H9 (cell line): ENCODE data around the gene ABCB11. TPM values are rescaled to one million over a fixed set of nuclear protein-coding genes. Genes with fewer than 3 reads are reported as not detected.

Source experiments
- DNase-seq: peaks from one replicate; pipeline ENCODE4 v3.0.0-alpha.2; 2017
- H2AFZ ChIP-seq: one replicate; pipeline ENCODE4 v1.6.1; 2013; ENCODE audit warnings: mild to moderate bottlenecking, low read length, control low read depth, moderate library complexity
- H2AK5ac ChIP-seq: 2 replicates; pipeline ENCODE4 v1.6.1; 2013; ENCODE audit warnings: low read length, control low read depth, mixed read lengths; ENCODE audit not compliant: insufficient read length
- H2BK120ac ChIP-seq: one replicate; pipeline ENCODE4 v1.6.1; 2013; ENCODE audit warnings: low read depth, mild to moderate bottlenecking, low read length, control low read depth, inconsistent platforms; ENCODE audit not compliant: poor library complexity, severe bottlenecking
- H2BK12ac ChIP-seq: 2 replicates; pipeline ENCODE4 v1.6.1; 2013; ENCODE audit warnings: low read length, control low read depth, mixed read lengths, low read depth; ENCODE audit not compliant: insufficient read length
- H2BK15ac ChIP-seq: 2 replicates; pipeline ENCODE4 v1.6.1; 2013; ENCODE audit warnings: low read depth, low read length, control low read depth
- H2BK20ac ChIP-seq: one replicate; pipeline ENCODE4 v1.6.1; 2013; ENCODE audit warnings: low read depth, mild to moderate bottlenecking, low read length, control low read depth, inconsistent platforms; ENCODE audit not compliant: poor library complexity, severe bottlenecking
- H2BK5ac ChIP-seq: 2 replicates; pipeline ENCODE4 v1.6.1; 2013; ENCODE audit warnings: low read length, control low read depth, mixed read lengths; ENCODE audit not compliant: insufficient read length
- H3K14ac ChIP-seq: 2 replicates; pipeline ENCODE4 v1.6.1; 2013; ENCODE audit warnings: low read length, control low read depth; ENCODE audit not compliant: insufficient read depth
- H3K18ac ChIP-seq: 2 replicates; pipeline ENCODE4 v1.6.1; 2013; ENCODE audit warnings: low read depth, mild to moderate bottlenecking, mixed read lengths, low read length, control low read depth; ENCODE audit not compliant: insufficient read length
- H3K23ac ChIP-seq: 2 replicates; pipeline ENCODE4 v1.6.1; 2013; ENCODE audit warnings: low read length, control low read depth, mixed read lengths, low read depth; ENCODE audit not compliant: insufficient read length
- H3K23me2 ChIP-seq: 2 replicates; pipeline ENCODE4 v1.6.1; 2013; ENCODE audit warnings: low read depth, mild to moderate bottlenecking, mixed read lengths, low read length, control low read depth; ENCODE audit not compliant: insufficient read length, poor library complexity, severe bottlenecking
- H3K27ac ChIP-seq: 2 replicates; pipeline ENCODE4 v1.5.1; 2013; ENCODE audit warnings: low read length, control low read depth, mixed read lengths, low read depth; ENCODE audit not compliant: insufficient read length
- H3K27me3 ChIP-seq: 2 replicates; pipeline ENCODE4 v1.6.1; 2013; ENCODE audit warnings: low read length, control low read depth, inconsistent platforms; ENCODE audit not compliant: insufficient read depth
- H3K4ac ChIP-seq: 2 replicates; pipeline ENCODE4 v1.6.1; 2013; ENCODE audit warnings: low read depth, mild to moderate bottlenecking, control low read depth, inconsistent platforms, low read length, moderate library complexity
- H3K4me1 ChIP-seq: 2 replicates; pipeline ENCODE4 v1.6.1; 2013; ENCODE audit warnings: low read length, control low read depth, inconsistent platforms; ENCODE audit not compliant: insufficient read depth
- H3K4me2 ChIP-seq: 2 replicates; pipeline ENCODE4 v1.6.1; 2013; ENCODE audit warnings: low read length, control low read depth, mixed read lengths; ENCODE audit not compliant: insufficient read length, insufficient read depth
- H3K56ac ChIP-seq: 2 replicates; pipeline ENCODE4 v1.6.1; 2013; ENCODE audit warnings: low read depth, mild to moderate bottlenecking, mixed read lengths, low read length, control low read depth; ENCODE audit not compliant: insufficient read length
- H3K79me1 ChIP-seq: 2 replicates; pipeline ENCODE4 v1.6.1; 2013; ENCODE audit warnings: low read depth, mild to moderate bottlenecking, moderate library complexity, low read length, control low read depth, inconsistent platforms; ENCODE audit not compliant: insufficient read depth, poor library complexity, severe bottlenecking
- H3K79me2 ChIP-seq: 2 replicates; pipeline ENCODE4 v1.6.1; 2013; ENCODE audit warnings: low read length, control low read depth, inconsistent platforms; ENCODE audit not compliant: insufficient read depth
- H3K9ac ChIP-seq: 2 replicates; pipeline ENCODE4 v1.6.1; 2013; ENCODE audit warnings: low read length, control low read depth, mixed read lengths; ENCODE audit not compliant: insufficient read length; ENCODE audit errors: extremely low read depth
- H3K9me3 ChIP-seq: one replicate; pipeline ENCODE4 v1.6.1; 2013; ENCODE audit warnings: low read depth, low read length, inconsistent platforms; ENCODE audit not compliant: control insufficient read depth
- H3T11ph ChIP-seq: one replicate; pipeline ENCODE4 v1.6.1; 2013; ENCODE audit warnings: mild to moderate bottlenecking, low read length, control low read depth, inconsistent platforms
- H4K20me1 ChIP-seq: one replicate; pipeline ENCODE4 v1.6.1; 2013; ENCODE audit not compliant: control insufficient read depth, insufficient read length, insufficient read depth
- H4K5ac ChIP-seq: 2 replicates; pipeline ENCODE4 v1.6.1; 2013; ENCODE audit warnings: low read depth, mild to moderate bottlenecking, mixed read lengths, low read length, control low read depth; ENCODE audit not compliant: insufficient read length
- H4K8ac ChIP-seq: replicated peaks from 2 replicates; pipeline ENCODE4 v1.6.1; 2013; ENCODE audit warnings: low read length, control low read depth, mixed read lengths, low read depth; ENCODE audit not compliant: insufficient read length
- H4K91ac ChIP-seq: 2 replicates; pipeline ENCODE4 v1.6.1; 2013; ENCODE audit warnings: low read depth, mild to moderate bottlenecking, moderate library complexity, mixed read lengths, low read length, control low read depth; ENCODE audit not compliant: insufficient read length
- H3K27ac Mint-ChIP-seq, 3 experiments: 2 replicates in 2 of 3; 3 replicates in 1 of 3; pipeline ENCODE4 v1.8.0; 2020 to 2021; ENCODE audit warnings: mixed read lengths in 3 of 3, mild to moderate bottlenecking in 1 of 3, moderate library complexity in 1 of 3
- H3K27me3 Mint-ChIP-seq: 2 replicates; pipeline ENCODE4 v1.8.0; 2021; ENCODE audit warnings: low read depth, mild to moderate bottlenecking, moderate library complexity, mixed read lengths
- H3K36me3 Mint-ChIP-seq, 3 experiments: 2 replicates in 2 of 3; 3 replicates in 1 of 3; pipeline ENCODE4 v1.8.0; 2020 to 2021; ENCODE audit warnings: low read depth in 3 of 3, mixed read lengths in 3 of 3; ENCODE audit not compliant: insufficient read depth in 1 of 3
- H3K4me1 Mint-ChIP-seq, 2 experiments: 2 replicates each; pipeline ENCODE4 v1.8.0; 2020; ENCODE audit warnings: mixed read lengths in 2 of 2
- H3K4me3 Mint-ChIP-seq, 2 experiments: 2 replicates in 1 of 2; 3 replicates in 1 of 2; pipeline ENCODE4 v1.8.0; 2020 to 2021; ENCODE audit warnings: mild to moderate bottlenecking in 2 of 2, mixed read lengths in 2 of 2, moderate library complexity in 1 of 2
- H3K9me3 Mint-ChIP-seq, 2 experiments: 2 replicates in 1 of 2; 3 replicates in 1 of 2; pipeline ENCODE4 v1.8.0; 2020; ENCODE audit warnings: mild to moderate bottlenecking in 2 of 2, mixed read lengths in 2 of 2, moderate library complexity in 1 of 2
- CTCF ChIP-seq: fragments of 200-600 bp; sonication (generic); conservative IDR thresholded peaks from 3 replicates; pipeline ENCODE4 v1.8.0; 2021; ENCODE audit warnings: antibody characterized with exemption, mild to moderate bottlenecking
- WGBS: extraction: QIAGEN DNeasy Blood & Tissue Kit; methylation state at CpG from one replicate; pipeline ENCODE4 v1.1.7; 2013; ENCODE audit warnings: missing lambda C conversion rate, low lambda C conversion rate, mixed read lengths; ENCODE audit not compliant: insufficient read length; ENCODE audit errors: extremely low coverage; 5-methylcytosine and 5-hydroxymethylcytosine counted together
- total RNA-seq: library from RNA; stranded (reverse); gene quantifications from 2 replicates; pipeline ENCODE4 v1.2.1, GENCODE V29; 2021

Gene ABCB11
- total RNA-seq, 1 experiment from 2014 or later, result not detected

GRCh38 chr2:169041594-169041993 lies 10.5 kb upstream of the ABCB11 start:
- H3K79me1 ChIP-seq, result no peaks in the 10 kb centered on the region
- no peak overlapping the region for H2BK120ac ChIP-seq
- H3K56ac ChIP-seq, result no peak overlapping the region
- DNase-seq, result no peak
- no peak overlapping the region for H3K4me3 Mint-ChIP-seq
- H3T11ph ChIP-seq, result no peak overlapping the region
- H3K27ac ChIP-seq, result no peak overlapping the region
- H4K5ac ChIP-seq, result no peak overlapping the region
- H3K23me2 ChIP-seq, result no peaks in the 10 kb centered on the region
- H2BK12ac ChIP-seq, result no peak overlapping the region
- no peak overlapping the region for H2BK5ac ChIP-seq
- H3K9ac ChIP-seq, result no peak overlapping the region
- no peak overlapping the region for H4K8ac ChIP-seq
- H3K4ac ChIP-seq, result no peak overlapping the region
- no peak overlapping the region for H3K18ac ChIP-seq
- no peaks in the 10 kb centered on the region for H3K4me1 ChIP-seq
- H3K14ac ChIP-seq, result no peak overlapping the region
- H3K9me3 ChIP-seq, result no peaks in the 10 kb centered on the region
- TF ChIP-seq CTCF, result no peak
- no peak overlapping the region for H3K23ac ChIP-seq
- H3K4me1 Mint-ChIP-seq, result peaks cover 3% of the 10 kb centered on the region in 2 experiments
- H4K20me1 ChIP-seq, result no peaks in the 10 kb centered on the region
- no peaks in the 10 kb centered on the region for H3K27me3 ChIP-seq
- no peak overlapping the region for H2AK5ac ChIP-seq
- H4K91ac ChIP-seq, result no peak overlapping the region
- WGBS, result no CpG with 5 or more reads among the region's 1 CpG
- no peak overlapping the region for H2BK15ac ChIP-seq
- peaks cover 2% of the 10 kb centered on the region; the same call in 1 of the 2 replicates for H3K27me3 Mint-ChIP-seq
- no peak overlapping the region for H3K4me2 ChIP-seq
- no peak overlapping the region for H2BK20ac ChIP-seq
- H3K79me2 ChIP-seq, result no peaks in the 10 kb centered on the region
- H2AFZ ChIP-seq, result no peak overlapping the region
- H3K27ac Mint-ChIP-seq, result no peak overlapping the region
- peaks cover 2 to 15% (median 7%) of the 10 kb centered on the region in 3 experiments; a peak in 6 of 7 replicates for H3K36me3 Mint-ChIP-seq
- H3K9me3 Mint-ChIP-seq, result peaks cover 27% of the 10 kb centered on the region in 2 experiments; a peak in 4 of 5 replicates
